K562 (cell line): ENCODE results near the gene ADK. TPM values are rescaled to one million over a fixed set of nuclear protein-coding genes. Genes with fewer than 3 reads are reported as not detected.

Experiments used
- ADNP ChIP-seq: fragments of 200-800 bp; sonication (Bioruptor generic); IDR thresholded peaks from 2 replicates; pipeline ENCODE4 v1.6.1; 2016; ENCODE audit warnings: missing genetic modification characterization, missing compliant biosample characterization
- CBX5 ChIP-seq: IDR thresholded peaks from 2 replicates; pipeline ENCODE4 v1.6.1; 2014; ENCODE audit warnings: low read depth, borderline replicate concordance
- HDGF ChIP-seq: fragments of 450-650 bp; IDR thresholded peaks from 2 replicates; pipeline ENCODE4 v1.6.1; 2016
- MBD2 ChIP-seq: sonication (generic); IDR thresholded peaks from 2 replicates; pipeline ENCODE4 v1.6.1; 2016; ENCODE audit warnings: low read depth, borderline replicate concordance
- NCOA2 ChIP-seq, 2 experiments: fragments of 450-650 bp; IDR thresholded peaks; 2 replicates each; pipeline ENCODE4 v1.6.1; 2018; ENCODE audit warnings: mild to moderate bottlenecking in 2 of 2, moderate library complexity in 1 of 2; ENCODE audit not compliant: partially characterized antibody in 2 of 2
- NFIX ChIP-seq: fragments of 250-450 bp; sonication (Bioruptor Pico); IDR thresholded peaks from 2 replicates; pipeline ENCODE4 v1.4.0; 2020; ENCODE audit warnings: low read depth, mild to moderate bottlenecking, moderate library complexity
- NR4A1 ChIP-seq, 2 experiments: fragments of 250-450 bp in 1 of 2; fragments of 450-650 bp in 1 of 2; sonication (Bioruptor Pico) in 1 of 2; IDR thresholded peaks; 2 replicates each; pipeline versions ENCODE4 v1.4.0 to v1.6.1; 2016 to 2020; ENCODE audit warnings: mild to moderate bottlenecking in 2 of 2, missing compliant biosample characterization in 1 of 2, missing genetic modification characterization in 1 of 2, moderate library complexity in 1 of 2
- PHTF2 ChIP-seq: fragments of 250-450 bp; sonication (Bioruptor Pico); IDR thresholded peaks from 2 replicates; pipeline ENCODE4 v1.5.0; 2021; ENCODE audit warnings: mild to moderate bottlenecking
- RFX1 ChIP-seq: fragments of 450-650 bp; IDR thresholded peaks from 2 replicates; pipeline ENCODE4 v1.6.1; 2016; ENCODE audit warnings: mild to moderate bottlenecking, moderate library complexity
- RFX5 ChIP-seq: IDR thresholded peaks from 2 replicates; pipeline ENCODE4 v1.6.1; 2011; ENCODE audit warnings: low read depth, mild to moderate bottlenecking, improper control_type of control experiment, low read length
- TCF7 ChIP-seq: sonication (generic); IDR thresholded peaks from 2 replicates; pipeline ENCODE4 v1.6.1; 2016; ENCODE audit warnings: antibody characterized with exemption, borderline replicate concordance
- TOE1 ChIP-seq, 2 experiments: fragments of 450-650 bp in 1 of 2; sonication (generic) in 1 of 2; formaldehyde crosslinking in 1 of 2; IDR thresholded peaks; 2 replicates each; pipeline versions ENCODE4 v1.7.1 to v1.8.0; 2016 to 2022; ENCODE audit warnings: borderline replicate concordance in 2 of 2, mild to moderate bottlenecking in 2 of 2, antibody characterized with exemption in 1 of 2, inconsistent platforms in 1 of 2, low read depth in 1 of 2, missing genetic modification reagents in 1 of 2, moderate library complexity in 1 of 2
- ZNF384 ChIP-seq: IDR thresholded peaks from 2 replicates; pipeline ENCODE4 v1.6.1; 2012; ENCODE audit warnings: low read depth, low read length, improper control_type of control experiment
- ZNF57 ChIP-seq: fragments of 450-650 bp; formaldehyde crosslinking; IDR thresholded peaks from 2 replicates; pipeline ENCODE4 v1.4.0; 2020; ENCODE audit warnings: mild to moderate bottlenecking, moderate library complexity
- ZNF668 ChIP-seq: fragments of 250-450 bp; sonication (Bioruptor Pico); IDR thresholded peaks from 2 replicates; pipeline ENCODE4 v1.8.0; 2022; ENCODE audit warnings: mild to moderate bottlenecking, inconsistent platforms
- polyA plus RNA-seq, 8 experiments: library from polyadenylated mRNA; depleted of rRNA in 4 of 8; stranded (reverse) in 5 of 8; unstranded in 3 of 8; fragments of >200 nt; fragmentation: Nextera tagmentation in 2 of 8; fragmentation: Illumina TruSeq in 1 of 8; extraction: Ambion mirVana in 2 of 8; extraction: Trizol in 1 of 8; gene quantifications; 2 replicates each; pipeline versions ENCODE4 v1.2.1 to v1.2.3, GENCODE V29; 2011 to 2014; ENCODE audit warnings: inconsistent platforms in 1 of 8, missing spikeins in 1 of 8
- total RNA-seq, 7 experiments: library from RNA; depleted of rRNA in 6 of 7; stranded (reverse); fragments of >200 nt in 6 of 7; fragmentation: Illumina TruSeq in 2 of 7; extraction: Trizol in 2 of 7; gene quantifications; 2 replicates each; pipeline versions ENCODE4 v1.2.1 to v1.2.3, GENCODE V29; 2011 to 2021; ENCODE audit warnings: low replicate concordance in 1 of 7
- TF ChIP-seq, protein P1 (sequence below): fragments of 450-650 bp; IDR thresholded peaks from 2 replicates; pipeline ENCODE4 v1.6.1; 2016; ENCODE audit warnings: mild to moderate bottlenecking
- TF ChIP-seq, protein P2 (sequence below): fragments of 450-650 bp; conservative IDR thresholded peaks from 2 replicates; pipeline ENCODE4 v1.6.1; 2016; ENCODE audit warnings: missing genetic modification characterization, low read depth, mild to moderate bottlenecking, control low read depth, missing compliant biosample characterization
- TF ChIP-seq, protein P3 (sequence below), 2 experiments: fragments of 450-650 bp; IDR thresholded peaks; 2 replicates each; pipeline ENCODE4 v1.6.1; 2018; ENCODE audit warnings: mild to moderate bottlenecking in 2 of 2, low read depth in 1 of 2; ENCODE audit not compliant: partially characterized antibody in 2 of 2
- TF ChIP-seq, protein P4 (sequence below): fragments of 450-650 bp; conservative IDR thresholded peaks from 2 replicates; pipeline ENCODE4 v1.6.1; 2016; ENCODE audit warnings: missing genetic modification characterization, low read depth, mild to moderate bottlenecking, missing compliant biosample characterization, moderate library complexity

The ADK gene
- total and polyA plus RNA-seq, 9 of the 15 experiments (the other 6 are each of a cell fraction or from before 2014, with no cell fraction given): 54.2 to 97.8 (median 73.6) TPM

DNA sequence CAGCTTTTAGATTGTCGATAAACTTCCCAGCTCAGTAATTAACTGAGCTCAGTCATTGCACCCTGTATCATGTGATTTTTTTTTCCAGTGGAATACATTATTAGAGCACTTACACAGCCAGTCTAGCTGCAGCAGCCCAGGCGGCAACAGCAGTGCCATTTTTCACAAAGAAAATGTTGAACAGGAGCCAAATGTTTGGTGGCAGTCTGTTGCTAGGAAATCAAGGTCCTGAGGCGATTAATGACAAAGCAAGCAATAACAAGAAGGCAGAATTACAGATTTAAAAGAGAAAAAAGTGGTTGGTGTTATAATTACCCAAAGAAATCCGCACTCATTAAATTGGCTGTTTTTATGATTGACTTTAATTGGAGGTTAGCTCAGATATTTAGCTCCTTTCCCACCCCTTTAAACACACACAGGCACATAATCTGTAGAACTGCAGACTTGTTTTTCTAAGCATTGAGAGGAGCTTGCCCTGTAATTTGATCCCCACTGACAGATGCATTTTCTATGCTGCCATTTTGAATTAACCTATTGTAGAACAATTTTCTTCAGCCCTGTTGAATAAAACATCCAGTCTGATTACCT, 267.4 kb downstream of the ADK start (continued):
- TF ChIP-seq NR4A1 (CRISPR knock-in tag; IDR thresholded peaks at IDR 0.05) (no peak), NR4A1 (tag; IDR thresholded peaks at IDR 0.05) (no peak), TOE1 (IDR thresholded peaks at IDR 0.05; ENCODE audit: borderline replicate concordance) (0 out of 2 replicates have a peak, but pooled peaks have one; percentile 54), TOE1 (CRISPR knock-in tag; IDR thresholded peaks at IDR 0.05; ENCODE audit: borderline replicate concordance, low read depth) (no peak), RFX5 (no peak), NCOA2 (IDR thresholded peaks at IDR 0.05; ENCODE audit: partially characterized antibody in 2 of 2) (no peak), RFX1 (peak; percentile 37), NFIX (CRISPR knock-in tag) (no peak), CBX5 (no peak), TCF7 (no peak), PHTF2 (CRISPR knock-in tag) (no peak), ZNF57 (no peak), ZNF668 (CRISPR knock-in tag) (no peak), HDGF (no peak), MBD2 (no peak), ZNF384 (0 out of 2 replicates have a peak, but pooled peaks have one; percentile 26), ADNP (tag) (no peak)
- TF ChIP-seq, protein P1, sequence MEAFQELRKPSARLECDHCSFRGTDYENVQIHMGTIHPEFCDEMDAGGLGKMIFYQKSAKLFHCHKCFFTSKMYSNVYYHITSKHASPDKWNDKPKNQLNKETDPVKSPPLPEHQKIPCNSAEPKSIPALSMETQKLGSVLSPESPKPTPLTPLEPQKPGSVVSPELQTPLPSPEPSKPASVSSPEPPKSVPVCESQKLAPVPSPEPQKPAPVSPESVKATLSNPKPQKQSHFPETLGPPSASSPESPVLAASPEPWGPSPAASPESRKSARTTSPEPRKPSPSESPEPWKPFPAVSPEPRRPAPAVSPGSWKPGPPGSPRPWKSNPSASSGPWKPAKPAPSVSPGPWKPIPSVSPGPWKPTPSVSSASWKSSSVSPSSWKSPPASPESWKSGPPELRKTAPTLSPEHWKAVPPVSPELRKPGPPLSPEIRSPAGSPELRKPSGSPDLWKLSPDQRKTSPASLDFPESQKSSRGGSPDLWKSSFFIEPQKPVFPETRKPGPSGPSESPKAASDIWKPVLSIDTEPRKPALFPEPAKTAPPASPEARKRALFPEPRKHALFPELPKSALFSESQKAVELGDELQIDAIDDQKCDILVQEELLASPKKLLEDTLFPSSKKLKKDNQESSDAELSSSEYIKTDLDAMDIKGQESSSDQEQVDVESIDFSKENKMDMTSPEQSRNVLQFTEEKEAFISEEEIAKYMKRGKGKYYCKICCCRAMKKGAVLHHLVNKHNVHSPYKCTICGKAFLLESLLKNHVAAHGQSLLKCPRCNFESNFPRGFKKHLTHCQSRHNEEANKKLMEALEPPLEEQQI: 0 out of 2 replicates have a peak, but pooled peaks have one; percentile 49
- TF ChIP-seq, protein P2, sequence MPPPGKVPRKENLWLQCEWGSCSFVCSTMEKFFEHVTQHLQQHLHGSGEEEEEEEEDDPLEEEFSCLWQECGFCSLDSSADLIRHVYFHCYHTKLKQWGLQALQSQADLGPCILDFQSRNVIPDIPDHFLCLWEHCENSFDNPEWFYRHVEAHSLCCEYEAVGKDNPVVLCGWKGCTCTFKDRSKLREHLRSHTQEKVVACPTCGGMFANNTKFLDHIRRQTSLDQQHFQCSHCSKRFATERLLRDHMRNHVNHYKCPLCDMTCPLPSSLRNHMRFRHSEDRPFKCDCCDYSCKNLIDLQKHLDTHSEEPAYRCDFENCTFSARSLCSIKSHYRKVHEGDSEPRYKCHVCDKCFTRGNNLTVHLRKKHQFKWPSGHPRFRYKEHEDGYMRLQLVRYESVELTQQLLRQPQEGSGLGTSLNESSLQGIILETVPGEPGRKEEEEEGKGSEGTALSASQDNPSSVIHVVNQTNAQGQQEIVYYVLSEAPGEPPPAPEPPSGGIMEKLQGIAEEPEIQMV (tag): no peak
- TF ChIP-seq, protein P3, sequence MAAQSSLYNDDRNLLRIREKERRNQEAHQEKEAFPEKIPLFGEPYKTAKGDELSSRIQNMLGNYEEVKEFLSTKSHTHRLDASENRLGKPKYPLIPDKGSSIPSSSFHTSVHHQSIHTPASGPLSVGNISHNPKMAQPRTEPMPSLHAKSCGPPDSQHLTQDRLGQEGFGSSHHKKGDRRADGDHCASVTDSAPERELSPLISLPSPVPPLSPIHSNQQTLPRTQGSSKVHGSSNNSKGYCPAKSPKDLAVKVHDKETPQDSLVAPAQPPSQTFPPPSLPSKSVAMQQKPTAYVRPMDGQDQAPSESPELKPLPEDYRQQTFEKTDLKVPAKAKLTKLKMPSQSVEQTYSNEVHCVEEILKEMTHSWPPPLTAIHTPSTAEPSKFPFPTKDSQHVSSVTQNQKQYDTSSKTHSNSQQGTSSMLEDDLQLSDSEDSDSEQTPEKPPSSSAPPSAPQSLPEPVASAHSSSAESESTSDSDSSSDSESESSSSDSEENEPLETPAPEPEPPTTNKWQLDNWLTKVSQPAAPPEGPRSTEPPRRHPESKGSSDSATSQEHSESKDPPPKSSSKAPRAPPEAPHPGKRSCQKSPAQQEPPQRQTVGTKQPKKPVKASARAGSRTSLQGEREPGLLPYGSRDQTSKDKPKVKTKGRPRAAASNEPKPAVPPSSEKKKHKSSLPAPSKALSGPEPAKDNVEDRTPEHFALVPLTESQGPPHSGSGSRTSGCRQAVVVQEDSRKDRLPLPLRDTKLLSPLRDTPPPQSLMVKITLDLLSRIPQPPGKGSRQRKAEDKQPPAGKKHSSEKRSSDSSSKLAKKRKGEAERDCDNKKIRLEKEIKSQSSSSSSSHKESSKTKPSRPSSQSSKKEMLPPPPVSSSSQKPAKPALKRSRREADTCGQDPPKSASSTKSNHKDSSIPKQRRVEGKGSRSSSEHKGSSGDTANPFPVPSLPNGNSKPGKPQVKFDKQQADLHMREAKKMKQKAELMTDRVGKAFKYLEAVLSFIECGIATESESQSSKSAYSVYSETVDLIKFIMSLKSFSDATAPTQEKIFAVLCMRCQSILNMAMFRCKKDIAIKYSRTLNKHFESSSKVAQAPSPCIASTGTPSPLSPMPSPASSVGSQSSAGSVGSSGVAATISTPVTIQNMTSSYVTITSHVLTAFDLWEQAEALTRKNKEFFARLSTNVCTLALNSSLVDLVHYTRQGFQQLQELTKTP (IDR thresholded peaks at IDR 0.05; ENCODE audit: low read depth in 1 of 2, partially characterized antibody in 2 of 2): no peak
- TF ChIP-seq, protein P4, sequence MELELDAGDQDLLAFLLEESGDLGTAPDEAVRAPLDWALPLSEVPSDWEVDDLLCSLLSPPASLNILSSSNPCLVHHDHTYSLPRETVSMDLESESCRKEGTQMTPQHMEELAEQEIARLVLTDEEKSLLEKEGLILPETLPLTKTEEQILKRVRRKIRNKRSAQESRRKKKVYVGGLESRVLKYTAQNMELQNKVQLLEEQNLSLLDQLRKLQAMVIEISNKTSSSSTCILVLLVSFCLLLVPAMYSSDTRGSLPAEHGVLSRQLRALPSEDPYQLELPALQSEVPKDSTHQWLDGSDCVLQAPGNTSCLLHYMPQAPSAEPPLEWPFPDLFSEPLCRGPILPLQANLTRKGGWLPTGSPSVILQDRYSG (tag): peak; percentile 37; the same call in 1 of the 2 replicates
